Trophoblast cell (in vitro differentiated cells and primary cell): ENCODE data around the gene C4A.

Source experiments
- DNase-seq, 2 donors: peaks; one replicate each; pipeline ENCODE4 v3.0.0-alpha.2; 2016
- H2AFZ ChIP-seq: 2 replicates; pipeline ENCODE4 v1.6.1; 2013; ENCODE audit warnings: low read length, moderate library complexity, mild to moderate bottlenecking; ENCODE audit not compliant: insufficient read depth, poor library complexity
- H2AK5ac ChIP-seq: 2 replicates; pipeline ENCODE4 v1.6.1; 2013; ENCODE audit warnings: mild to moderate bottlenecking, low read length
- H2BK120ac ChIP-seq: 2 replicates; pipeline ENCODE4 v1.6.1; 2013; ENCODE audit warnings: low read length, mild to moderate bottlenecking, moderate library complexity; ENCODE audit not compliant: insufficient read depth, poor library complexity
- H2BK12ac ChIP-seq: 2 replicates; pipeline ENCODE4 v1.6.1; 2013; ENCODE audit warnings: mild to moderate bottlenecking, low read length, moderate library complexity
- H2BK5ac ChIP-seq: 2 replicates; pipeline ENCODE4 v1.6.1; 2013; ENCODE audit warnings: low read length, low read depth, moderate library complexity, mild to moderate bottlenecking; ENCODE audit not compliant: poor library complexity
- H3K14ac ChIP-seq: 2 replicates; pipeline ENCODE4 v1.6.1; 2013; ENCODE audit warnings: mild to moderate bottlenecking, low read length
- H3K18ac ChIP-seq: 2 replicates; pipeline ENCODE4 v1.6.1; 2013; ENCODE audit warnings: mild to moderate bottlenecking, low read length
- H3K23ac ChIP-seq: 2 replicates; pipeline ENCODE4 v1.6.1; 2013; ENCODE audit warnings: low read length
- H3K27ac ChIP-seq: 2 replicates; pipeline ENCODE4 v1.5.1; 2013; ENCODE audit warnings: low read depth, mild to moderate bottlenecking, inconsistent platforms, low read length, moderate library complexity
- H3K27me3 ChIP-seq: 2 replicates; pipeline ENCODE4 v1.6.1; 2013; ENCODE audit warnings: inconsistent platforms, mild to moderate bottlenecking, low read length, moderate library complexity; ENCODE audit not compliant: insufficient read depth
- H3K36me3 ChIP-seq, 2 experiments: 1 replicate in 1 of 2; 2 replicates in 1 of 2; pipeline ENCODE4 v1.6.1; 2013; ENCODE audit warnings: low read length in 2 of 2, mild to moderate bottlenecking in 2 of 2, moderate library complexity in 1 of 2; ENCODE audit not compliant: insufficient read depth in 2 of 2, control insufficient read depth in 1 of 2
- H3K4ac ChIP-seq: 2 replicates; pipeline ENCODE4 v1.6.1; 2013; ENCODE audit warnings: low read depth, mild to moderate bottlenecking, low read length, moderate library complexity
- H3K4me1 ChIP-seq, 2 experiments: 1 replicate in 1 of 2; 2 replicates in 1 of 2; pipeline ENCODE4 v1.6.1; 2013; ENCODE audit warnings: low read length in 2 of 2, mild to moderate bottlenecking in 2 of 2, moderate library complexity in 1 of 2; ENCODE audit not compliant: insufficient read depth in 2 of 2, control insufficient read depth in 1 of 2
- H3K4me2 ChIP-seq: 2 replicates; pipeline ENCODE4 v1.6.1; 2013; ENCODE audit warnings: inconsistent platforms, mild to moderate bottlenecking, low read length, moderate library complexity
- H3K4me3 ChIP-seq: 2 replicates; pipeline ENCODE4 v1.5.1; 2013; ENCODE audit warnings: mild to moderate bottlenecking, low read depth, low read length, inconsistent platforms
- H3K79me1 ChIP-seq: one replicate; pipeline ENCODE4 v1.6.1; 2013; ENCODE audit warnings: low read length
- H3K79me2 ChIP-seq: 2 replicates; pipeline ENCODE4 v1.6.1; 2013; ENCODE audit warnings: low read length, mild to moderate bottlenecking; ENCODE audit not compliant: control insufficient read depth, insufficient read depth, poor library complexity
- H3K9ac ChIP-seq: 2 replicates; pipeline ENCODE4 v1.6.1; 2013; ENCODE audit warnings: mild to moderate bottlenecking, low read length
- H3K9me3 ChIP-seq: 2 replicates; pipeline ENCODE4 v1.6.1; 2013; ENCODE audit warnings: low read depth, mild to moderate bottlenecking, control low read depth, inconsistent platforms, low read length; ENCODE audit not compliant: insufficient read depth
- H4K12ac ChIP-seq: 2 replicates; pipeline ENCODE4 v1.6.1; 2013; ENCODE audit warnings: low read depth, mild to moderate bottlenecking, low read length, moderate library complexity
- H4K8ac ChIP-seq: 2 replicates; pipeline ENCODE4 v1.6.1; 2013; ENCODE audit warnings: low read depth, mild to moderate bottlenecking, low read length, moderate library complexity
- H4K91ac ChIP-seq: one replicate; pipeline ENCODE4 v1.6.1; 2013; ENCODE audit warnings: low read depth, mild to moderate bottlenecking, low read length, moderate library complexity
- WGBS: extraction: QIAGEN DNeasy Blood & Tissue Kit; methylation state at CpG from one replicate; pipeline ENCODE4 v1.1.7; 2013; ENCODE audit warnings: missing lambda C conversion rate; ENCODE audit not compliant: insufficient read length, insufficient coverage; ENCODE audit errors: extremely low coverage; 5-methylcytosine and 5-hydroxymethylcytosine counted together

C4A gene

GRCh38 chr6:31966506-31966905 lies 15.4 kb upstream of the C4A start:
- H3K14ac ChIP-seq = no peak overlapping the region
- H3K9ac ChIP-seq = no peak overlapping the region
- H3K4me2 ChIP-seq = no peak overlapping the region
- no peaks in the 10 kb centered on the region for H3K79me2 ChIP-seq
- no peak overlapping the region for H4K8ac ChIP-seq
- H3K4me3 ChIP-seq = no peak overlapping the region
- no peak overlapping the region for H2BK5ac ChIP-seq
- peaks cover under 1% of the 10 kb centered on the region for H3K79me1 ChIP-seq
- WGBS = no CpG with 5 or more reads among the region's 7 CpGs
- no peak overlapping the region for H4K91ac ChIP-seq
- no peaks in the 10 kb centered on the region for H3K9me3 ChIP-seq
- H2BK12ac ChIP-seq = no peak overlapping the region
- H3K36me3 ChIP-seq = peaks cover 80 to 81% of the 10 kb centered on the region in 2 experiments
- H2BK120ac ChIP-seq = no peak overlapping the region
- no peak overlapping the region for H2AK5ac ChIP-seq
- DNase-seq = no peak
- peaks cover 4% of the 10 kb centered on the region in 2 experiments for H3K4me1 ChIP-seq
- no peak overlapping the region for H4K12ac ChIP-seq
- H3K27me3 ChIP-seq = no peaks in the 10 kb centered on the region
- no peak overlapping the region for H3K18ac ChIP-seq
- no peak overlapping the region for H3K4ac ChIP-seq
- no peak overlapping the region for H3K23ac ChIP-seq
- H3K27ac ChIP-seq = no peak overlapping the region
- no peak overlapping the region for H2AFZ ChIP-seq

- no peak overlapping the region for H4K91ac ChIP-seq
- peaks cover 5 to 6% of the 10 kb centered on the region in 2 experiments for H3K4me1 ChIP-seq
- H3K9ac ChIP-seq = no peak overlapping the region
- H3K4ac ChIP-seq = no peak overlapping the region
- H3K27ac ChIP-seq = no peak overlapping the region
- no peaks in the 10 kb centered on the region for H3K9me3 ChIP-seq
- no peak overlapping the region for H4K8ac ChIP-seq
- no peak overlapping the region for H2BK5ac ChIP-seq
- H3K14ac ChIP-seq = no peak overlapping the region
- no peak overlapping the region for H3K4me2 ChIP-seq
- H2AFZ ChIP-seq = no peak overlapping the region
- no peak overlapping the region for H3K4me3 ChIP-seq
- peaks cover 7% of the 10 kb centered on the region for H3K79me1 ChIP-seq
- H3K79me2 ChIP-seq = no peaks in the 10 kb centered on the region
- no CpG with 5 or more reads among the region's 10 CpGs for WGBS
- H3K27me3 ChIP-seq = no peaks in the 10 kb centered on the region
- no peak for DNase-seq
- H2BK12ac ChIP-seq = no peak overlapping the region
- no peak overlapping the region for H3K18ac ChIP-seq
- no peak overlapping the region for H4K12ac ChIP-seq
- peaks cover 74% of the 10 kb centered on the region in 2 experiments for H3K36me3 ChIP-seq
- no peak overlapping the region for H2BK120ac ChIP-seq
- H2AK5ac ChIP-seq = no peak overlapping the region
- no peak overlapping the region for H3K23ac ChIP-seq
Observed at GRCh38 chr6:31966997-31967925, 14.6 kb upstream of the C4A start.

GRCh38 chr6:31967926-31968320 lies 13.9 kb upstream of the C4A start:
- H2BK5ac ChIP-seq = no peak overlapping the region
- H3K9ac ChIP-seq = no peak overlapping the region
- H3K18ac ChIP-seq = no peak overlapping the region
- peaks cover 67 to 68% of the 10 kb centered on the region in 2 experiments for H3K36me3 ChIP-seq
- no peaks in the 10 kb centered on the region for H3K27me3 ChIP-seq
- no peaks in the 10 kb centered on the region for H3K9me3 ChIP-seq
- H2AK5ac ChIP-seq = no peak overlapping the region
- H3K27ac ChIP-seq = no peak overlapping the region
- H3K4ac ChIP-seq = no peak overlapping the region
- no peak overlapping the region for H4K8ac ChIP-seq
- H3K79me2 ChIP-seq = peaks cover 2% of the 10 kb centered on the region
- H3K4me1 ChIP-seq = peaks cover 7 to 10% of the 10 kb centered on the region in 2 experiments
- H2BK120ac ChIP-seq = no peak overlapping the region
- H4K12ac ChIP-seq = no peak overlapping the region
- H4K91ac ChIP-seq = no peak overlapping the region
- H3K4me3 ChIP-seq = no peak overlapping the region
- no peak overlapping the region for H3K14ac ChIP-seq
- peaks cover 11% of the 10 kb centered on the region for H3K79me1 ChIP-seq
- no peak overlapping the region for H2AFZ ChIP-seq
- WGBS = no CpG with 5 or more reads among the region's 3 CpGs
- no peak overlapping the region for H2BK12ac ChIP-seq
- H3K23ac ChIP-seq = no peak overlapping the region
- no peak overlapping the region for H3K4me2 ChIP-seq
- no peak for DNase-seq

GRCh38 chr6:31968326-31968725 lies 13.5 kb upstream of the C4A start:
- no peak overlapping the region for H4K91ac ChIP-seq
- no peak overlapping the region for H2AFZ ChIP-seq
- DNase-seq = no peak
- peaks cover 2% of the 10 kb centered on the region for H3K79me2 ChIP-seq
- H2BK12ac ChIP-seq = no peak overlapping the region
- H3K14ac ChIP-seq = no peak overlapping the region
- H3K4me3 ChIP-seq = no peak overlapping the region
- H3K18ac ChIP-seq = no peak overlapping the region
- no peak overlapping the region for H2BK120ac ChIP-seq
- no peak overlapping the region for H2BK5ac ChIP-seq
- no peak overlapping the region for H4K12ac ChIP-seq
- WGBS = no CpG with 5 or more reads among the region's 11 CpGs
- H3K4me1 ChIP-seq = peaks cover 9 to 12% of the 10 kb centered on the region in 2 experiments
- H3K36me3 ChIP-seq = peaks cover 64% of the 10 kb centered on the region in 2 experiments
- no peaks in the 10 kb centered on the region for H3K9me3 ChIP-seq
- H3K27ac ChIP-seq = no peak overlapping the region
- H3K4me2 ChIP-seq = no peak overlapping the region
- no peak overlapping the region for H4K8ac ChIP-seq
- no peak overlapping the region for H2AK5ac ChIP-seq
- no peak overlapping the region for H3K23ac ChIP-seq
- no peak overlapping the region for H3K9ac ChIP-seq
- H3K27me3 ChIP-seq = no peaks in the 10 kb centered on the region
- peaks cover 11% of the 10 kb centered on the region for H3K79me1 ChIP-seq
- no peak overlapping the region for H3K4ac ChIP-seq
